ENCODE data around the gene TTPAL. TPM values are rescaled to one million over a fixed set of nuclear protein-coding genes. Genes with fewer than 3 reads are reported as not detected.

Gene TTPAL
- total and polyA plus RNA-seq, 2 of the 4 experiments (the other 2 are of a cell fraction), result 8.2 to 18.1 TPM

GRCh38 chr20:44426879-44427790 is 48.5 kb upstream of the TTPAL start:
- Histone ChIP-seq H3K9me3 (ENCODE audit: control insufficient read depth, insufficient read depth, low read length) (no peaks in the 10 kb centered on the region), H2BK15ac (ENCODE audit: low read depth, low read length) (no peak overlapping the region), H2BK20ac (ENCODE audit: low read depth, low read length) (no peak overlapping the region), H2AFZ (replicated peaks; ENCODE audit: low read length, poor library complexity) (no peak overlapping the region), H3K18ac (ENCODE audit: low read depth, low read length) (no peak overlapping the region), H2BK5ac (ENCODE audit: low read depth, low read length, poor library complexity, severe bottlenecking) (no peak overlapping the region), H3K14ac (replicated peaks; ENCODE audit: low read depth, low read length) (no peak overlapping the region), H3K56ac (ENCODE audit: extremely low read depth, insufficient read depth, low read length) (no peak overlapping the region), H4K8ac (ENCODE audit: low read depth in 2 of 2, low read length in 2 of 2) (no peak overlapping the region), H2AK9ac (replicated peaks; ENCODE audit: low read depth, low read length, poor library complexity) (no peak overlapping the region), H3K4me2 (ENCODE audit: low read depth, low read length) (no peak overlapping the region), H3K4ac (ENCODE audit: low read depth, low read length) (no peak overlapping the region), H3K4me3 (ENCODE audit: insufficient read depth, low read depth, low read length) (no peak overlapping the region), H4K20me1 (ENCODE audit: insufficient read depth, low read length) (no peaks in the 10 kb centered on the region), H2AK5ac (ENCODE audit: low read depth, low read length) (no peak overlapping the region), H4K91ac (ENCODE audit: insufficient read depth, low read depth, low read length) (no peak overlapping the region), H3K27me3 (ENCODE audit: control insufficient read depth, insufficient read depth, low read length) (peaks cover 21% of the 10 kb centered on the region), H3K23ac (ENCODE audit: low read depth, low read length) (no peak overlapping the region), H3K9ac (ENCODE audit: low read depth, low read length) (no peak overlapping the region), H3K9me1 (ENCODE audit: insufficient read depth, low read length) (no peaks in the 10 kb centered on the region), H4K5ac (ENCODE audit: low read depth, low read length) (no peak overlapping the region), H3K4me1 (ENCODE audit: control insufficient read depth, insufficient read depth, low read length) (no peaks in the 10 kb centered on the region), H3K36me3 (ENCODE audit: control insufficient read depth, insufficient read depth, low read length) (no peaks in the 10 kb centered on the region), H3K27ac (ENCODE audit: insufficient read depth, low read length) (no peak overlapping the region), H3K79me1 (ENCODE audit: low read depth in 1 of 2, low read length in 2 of 2) (no peaks in the 10 kb centered on the region), H2BK120ac (ENCODE audit: low read depth, low read length) (no peak overlapping the region)
- POLR2A ChIA-PET (ENCODE audit: unreplicated experiment), result no interaction called here
- in situ Hi-C loops (cut with MboI; ENCODE audit: low sequenced_read_pairs), result no loop called here
- TF ChIP-seq RAD21 (IDR thresholded peaks at IDR 0.05; ENCODE audit: low read length) (no peak), CTCF (conservative IDR thresholded peaks at IDR 0.05; ENCODE audit: low read depth, low read length) (no peak), SMC3 (IDR thresholded peaks at IDR 0.05; ENCODE audit: low read depth, low read length) (no peak), RFX5 (IDR thresholded peaks at IDR 0.05; ENCODE audit: low read depth, low read length) (no peak), MXI1 (IDR thresholded peaks at IDR 0.05; ENCODE audit: borderline replicate concordance, low read depth, low read length) (no peak), MAZ (IDR thresholded peaks at IDR 0.05; ENCODE audit: borderline replicate concordance, low read depth, low read length) (no peak), RCOR1 (IDR thresholded peaks at IDR 0.05; ENCODE audit: insufficient replicate concordance, low read length) (no peak), CEBPB (IDR thresholded peaks at IDR 0.05; ENCODE audit: low read depth, low read length) (no peak), MAFK (IDR thresholded peaks at IDR 0.05; ENCODE audit: low read depth, low read length) (no peak), FOS (IDR thresholded peaks at IDR 0.05; ENCODE audit: low read depth, low read length) (no peak)
- TF ChIP-seq, protein P1, sequence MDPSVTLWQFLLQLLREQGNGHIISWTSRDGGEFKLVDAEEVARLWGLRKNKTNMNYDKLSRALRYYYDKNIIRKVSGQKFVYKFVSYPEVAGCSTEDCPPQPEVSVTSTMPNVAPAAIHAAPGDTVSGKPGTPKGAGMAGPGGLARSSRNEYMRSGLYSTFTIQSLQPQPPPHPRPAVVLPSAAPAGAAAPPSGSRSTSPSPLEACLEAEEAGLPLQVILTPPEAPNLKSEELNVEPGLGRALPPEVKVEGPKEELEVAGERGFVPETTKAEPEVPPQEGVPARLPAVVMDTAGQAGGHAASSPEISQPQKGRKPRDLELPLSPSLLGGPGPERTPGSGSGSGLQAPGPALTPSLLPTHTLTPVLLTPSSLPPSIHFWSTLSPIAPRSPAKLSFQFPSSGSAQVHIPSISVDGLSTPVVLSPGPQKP (IDR thresholded peaks at IDR 0.05; ENCODE audit: borderline replicate concordance, low read depth, low read length), result no peak
- TF ChIP-seq, protein P2, sequence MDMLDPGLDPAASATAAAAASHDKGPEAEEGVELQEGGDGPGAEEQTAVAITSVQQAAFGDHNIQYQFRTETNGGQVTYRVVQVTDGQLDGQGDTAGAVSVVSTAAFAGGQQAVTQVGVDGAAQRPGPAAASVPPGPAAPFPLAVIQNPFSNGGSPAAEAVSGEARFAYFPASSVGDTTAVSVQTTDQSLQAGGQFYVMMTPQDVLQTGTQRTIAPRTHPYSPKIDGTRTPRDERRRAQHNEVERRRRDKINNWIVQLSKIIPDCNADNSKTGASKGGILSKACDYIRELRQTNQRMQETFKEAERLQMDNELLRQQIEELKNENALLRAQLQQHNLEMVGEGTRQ (IDR thresholded peaks at IDR 0.05; ENCODE audit: low read depth, low read length), result no peak
- dilution Hi-C loops (cut with HindIII; ENCODE audit: low sequenced_read_pairs, unreplicated experiment), result no loop called here
- no TSS peak for BruUV-seq (replicated peaks)
- CTCF ChIA-PET, result no interaction called here
- WGBS, 2 experiments (ENCODE audit: extremely low coverage in 2 of 2, insufficient read length in 1 of 2), result 58% methylated on average over 5 of the region's 10 CpGs; no CpG with 5 or more reads in 1 of the 2 experiments
- intact Hi-C loops (cut with micrococcal nuclease), result no loop called here
- DNase-seq, result no peak
- ATAC-seq (ENCODE audit: low read depth), result no peak

Data from IMR-90 (cell line).